Stimulated activated effector memory CD8-positive, alpha-beta T cell treated with anti-CD3 and anti-CD28 coated beads, Interleukin-12 subunit alpha, Interleukin-12 subunit beta, amount 100 ng/mL, for 72 hours (primary cell): ENCODE results near the gene BPGM.

Source experiments
- ATAC-seq: fragments of 150-1000 bp; cut with Tn5 transposase; 2 replicates; pipeline ENCODE4 v1.10.0; 2021
- DNase-seq, 2 donors: peaks; one replicate each; pipeline ENCODE4 v3.0.0; 2021 to 2022; ENCODE audit warnings: low spot score in 2 of 2
- H3K27ac Mint-ChIP-seq: one replicate; pipeline ENCODE4 v1.8.0; 2022; ENCODE audit warnings: mild to moderate bottlenecking, mixed read lengths
- H3K36me3 Mint-ChIP-seq: one replicate; pipeline ENCODE4 v1.8.0; 2022; ENCODE audit warnings: mild to moderate bottlenecking, mixed read lengths
- H3K4me1 Mint-ChIP-seq: one replicate; pipeline ENCODE4 v1.8.0; 2022; ENCODE audit warnings: mixed read lengths
- H3K4me3 Mint-ChIP-seq: one replicate; pipeline ENCODE4 v1.8.0; 2022; ENCODE audit warnings: mild to moderate bottlenecking, mixed read lengths
- H3K9me3 Mint-ChIP-seq: one replicate; pipeline ENCODE4 v1.8.0; 2022; ENCODE audit warnings: mixed read lengths

BPGM gene

DNA sequence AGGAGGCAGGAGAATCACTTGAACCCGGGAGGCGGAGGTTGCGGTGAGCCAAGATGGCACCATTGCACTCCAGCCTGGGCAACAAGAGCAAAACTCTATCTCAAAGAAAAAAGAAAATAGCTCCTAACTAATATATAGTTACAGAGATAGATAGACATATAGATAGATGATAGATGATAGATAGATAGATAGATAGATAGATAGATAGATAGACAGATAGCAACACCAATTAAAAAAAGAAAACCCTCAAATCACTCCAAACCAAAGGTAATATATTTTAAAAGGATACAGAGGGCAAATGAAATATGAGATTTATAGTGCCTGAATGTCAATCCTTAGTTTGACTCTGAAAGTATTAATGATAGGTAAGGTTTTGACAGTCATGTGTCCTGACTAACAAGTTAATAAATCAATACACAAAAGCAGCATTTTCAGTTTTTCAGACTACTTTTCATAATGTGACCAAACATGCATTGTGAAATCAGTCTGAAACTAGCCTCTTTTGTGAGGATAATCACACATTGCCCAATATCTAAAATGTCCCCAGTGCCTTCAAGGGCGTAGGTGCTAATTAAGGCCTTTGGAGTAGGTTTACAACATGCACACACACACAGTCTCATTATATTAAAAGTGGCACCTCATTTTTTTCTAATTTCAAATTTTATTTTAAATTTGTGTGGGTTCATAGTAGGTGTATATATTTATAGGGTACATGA lies 61.2 kb downstream of the BPGM start:
- no peak for DNase-seq
- peaks cover 17% of the 10 kb centered on the region for H3K4me1 Mint-ChIP-seq
- H3K27ac Mint-ChIP-seq = no peak overlapping the region
- ATAC-seq = no peak
- no peak overlapping the region for H3K4me3 Mint-ChIP-seq
- H3K9me3 Mint-ChIP-seq = no peaks in the 10 kb centered on the region
- no peaks in the 10 kb centered on the region for H3K36me3 Mint-ChIP-seq

DNA sequence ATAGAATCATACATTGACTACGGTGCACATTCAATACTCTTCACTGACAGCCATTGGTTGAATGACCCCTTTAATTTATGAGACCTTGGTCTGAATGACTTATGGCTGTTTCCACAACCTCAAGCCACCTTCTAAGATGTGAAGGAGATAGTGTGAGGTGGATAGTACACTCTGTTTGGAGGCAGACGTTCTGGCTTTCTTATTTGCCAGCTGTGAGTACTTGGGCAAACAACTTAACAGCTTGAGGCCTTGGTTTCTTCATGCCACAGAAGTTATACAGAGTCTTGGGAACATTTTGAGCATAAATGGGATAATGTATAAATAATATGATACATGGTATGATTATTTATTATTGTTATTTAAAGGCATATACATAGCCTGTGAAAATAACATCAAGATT lies 62.0 kb downstream of the BPGM start:
- ATAC-seq (no peak), DNase-seq (no peak)
- Mint-ChIP-seq H3K27ac (no peak overlapping the region), H3K4me1 (peaks cover 17% of the 10 kb centered on the region), H3K9me3 (no peaks in the 10 kb centered on the region), H3K36me3 (no peaks in the 10 kb centered on the region), H3K4me3 (no peak overlapping the region)

DNA sequence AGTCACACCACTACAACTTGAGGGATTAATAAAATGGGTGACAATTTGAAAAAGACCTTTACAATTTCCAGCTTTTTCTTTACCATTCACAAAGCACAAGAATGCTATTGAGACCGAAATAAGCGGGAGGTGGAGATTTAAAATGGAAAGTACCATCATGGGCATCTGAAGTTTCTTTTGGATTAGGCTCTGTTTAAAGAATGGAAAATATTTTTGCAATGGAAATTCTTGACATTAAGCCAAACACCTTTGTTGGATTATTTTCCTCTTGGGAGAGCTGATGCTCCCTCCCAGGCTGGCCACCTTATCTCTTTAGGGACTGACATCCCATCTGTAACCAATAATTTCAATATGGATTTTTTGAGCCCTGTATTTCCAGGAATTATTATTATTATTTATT lies 62.5 kb downstream of the BPGM start:
- ATAC-seq = no peak
- Mint-ChIP-seq H3K4me1 (peaks cover 17% of the 10 kb centered on the region), H3K9me3 (no peaks in the 10 kb centered on the region), H3K27ac (no peak overlapping the region), H3K36me3 (no peaks in the 10 kb centered on the region), H3K4me3 (no peak overlapping the region)
- no peak for DNase-seq

DNA sequence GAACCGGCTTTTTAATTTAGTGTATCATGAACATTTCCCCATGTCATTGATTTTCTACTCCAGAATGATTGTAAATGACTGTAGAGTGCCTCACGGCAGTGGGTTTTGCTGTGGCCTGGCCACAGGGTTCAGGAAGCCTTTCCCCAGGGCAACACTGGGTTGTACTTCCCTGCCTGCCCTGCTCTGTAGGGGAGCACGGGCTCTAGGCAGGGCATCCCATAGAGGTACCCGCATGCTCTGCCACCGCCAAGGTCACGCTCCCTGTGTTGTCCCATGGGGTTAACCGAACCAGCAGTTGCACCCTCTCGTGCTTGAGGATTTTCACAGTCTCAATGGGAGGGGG lies 63.8 kb downstream of the BPGM start:
- H3K4me1 Mint-ChIP-seq = peaks cover 17% of the 10 kb centered on the region
- H3K27ac Mint-ChIP-seq = peak overlapping the region; percentile 87
- DNase-seq (no peak), ATAC-seq (peak; percentile 34)
- no peaks in the 10 kb centered on the region for H3K36me3 Mint-ChIP-seq
- peak overlapping the region; percentile 48 for H3K4me3 Mint-ChIP-seq
- H3K9me3 Mint-ChIP-seq = no peaks in the 10 kb centered on the region

DNA sequence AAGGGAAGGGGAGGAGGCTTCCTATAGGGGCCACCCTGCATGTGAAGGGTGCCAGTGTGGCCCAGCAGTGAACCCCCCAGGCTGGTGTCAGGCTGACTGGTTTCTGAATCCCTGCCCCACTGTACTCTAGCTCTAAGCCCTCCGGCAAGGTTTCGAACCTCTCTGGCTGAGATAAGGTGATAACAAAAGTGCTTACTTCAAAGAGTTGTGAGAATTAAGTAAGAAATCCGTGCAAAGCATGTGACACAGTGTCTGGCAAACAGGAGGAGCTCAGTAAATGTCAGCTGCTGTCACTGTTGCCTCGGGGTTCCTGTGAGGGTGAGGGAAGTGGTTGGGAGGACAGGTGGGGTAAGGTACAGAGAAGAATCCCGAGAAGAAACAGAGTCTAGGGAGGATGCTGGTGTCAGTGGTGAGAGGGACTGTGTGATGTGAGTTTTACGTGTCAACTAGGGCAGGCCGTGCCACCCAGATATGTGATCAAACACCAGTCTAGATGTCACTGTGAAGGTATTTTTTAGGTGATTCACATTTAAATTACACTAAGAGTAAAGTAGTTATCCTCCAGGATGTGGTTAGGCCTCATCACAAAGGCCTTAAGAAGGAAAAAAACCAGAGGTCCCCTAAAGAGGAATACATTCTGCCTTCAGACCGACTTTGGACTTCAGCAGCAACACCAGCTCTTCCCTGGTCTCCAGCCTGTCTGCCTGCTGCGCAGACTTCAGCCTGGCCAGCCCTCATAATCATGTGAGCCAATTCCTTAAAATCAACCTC lies 64.4 kb downstream of the BPGM start:
- H3K4me3 Mint-ChIP-seq = peak overlapping the region; percentile 48
- no peaks in the 10 kb centered on the region for H3K9me3 Mint-ChIP-seq
- peak; percentile 97 for ATAC-seq

DNA sequence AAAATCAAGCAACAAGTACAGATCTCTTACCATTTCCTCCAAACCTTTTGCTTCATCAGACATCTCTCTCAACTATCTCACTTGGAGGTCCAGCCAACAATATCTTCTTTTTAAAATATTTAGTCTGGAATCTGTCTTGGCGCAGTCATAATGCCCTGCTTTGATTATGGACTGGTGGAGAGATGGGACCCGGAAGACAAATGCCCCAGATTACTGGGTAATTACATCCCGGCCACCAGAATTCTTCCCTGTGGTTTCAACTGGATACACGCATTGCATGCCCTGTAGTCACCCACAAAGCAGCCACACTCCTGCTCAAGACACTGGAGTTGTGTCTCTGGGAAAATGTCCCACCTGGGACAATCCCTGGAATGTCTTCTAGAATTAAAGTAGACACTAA lies 65.5 kb downstream of the BPGM start:
- no peaks in the 10 kb centered on the region for H3K9me3 Mint-ChIP-seq
- H3K4me1 Mint-ChIP-seq = peaks cover 17% of the 10 kb centered on the region
- peak overlapping the region; percentile 48 for H3K4me3 Mint-ChIP-seq
- DNase-seq = no peak
- no peaks in the 10 kb centered on the region for H3K36me3 Mint-ChIP-seq
- H3K27ac Mint-ChIP-seq = no peak overlapping the region
- no peak for ATAC-seq

More for the DNA sequence above, 64.4 kb downstream of the BPGM start:
- DNase-seq = peak in 1 of 2 donors; percentile 58
- H3K27ac Mint-ChIP-seq = peak overlapping the region; percentile 87
- H3K36me3 Mint-ChIP-seq = no peaks in the 10 kb centered on the region
- peaks cover 17% of the 10 kb centered on the region for H3K4me1 Mint-ChIP-seq

DNA sequence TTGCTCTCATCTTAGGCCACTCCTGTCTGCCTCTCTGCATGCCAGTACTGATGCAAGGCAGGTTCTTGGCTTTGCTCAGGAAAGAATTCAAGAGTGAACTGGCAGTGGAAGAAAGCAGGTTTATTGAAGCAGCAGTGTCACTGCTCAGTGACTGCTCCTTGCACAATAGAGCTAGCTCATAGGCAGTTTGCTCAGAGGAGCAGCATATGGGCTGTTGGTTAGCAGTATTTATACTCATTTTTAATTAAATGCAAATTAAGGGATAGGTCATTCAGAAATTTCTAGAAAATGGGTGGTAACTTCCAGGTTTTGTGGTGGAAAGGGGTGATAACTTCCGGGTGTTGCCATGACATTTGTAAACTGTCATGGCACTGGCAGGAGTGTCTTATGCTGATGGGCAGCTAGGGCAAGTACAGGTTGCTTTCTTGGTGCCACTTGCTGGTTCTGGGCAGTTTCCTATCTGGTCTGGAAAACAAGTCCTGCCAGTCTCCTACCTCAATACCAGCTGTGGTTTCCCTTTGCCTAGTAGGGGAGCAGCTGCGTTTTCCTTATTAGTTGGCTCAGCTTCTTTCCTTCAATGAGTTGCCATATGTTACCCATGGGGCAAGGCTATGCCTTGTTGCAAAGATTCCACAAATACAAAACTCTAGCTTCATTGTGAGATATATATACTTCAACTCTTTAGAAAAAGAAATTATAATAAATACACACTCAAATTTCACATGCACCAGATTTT lies 68.0 kb downstream of the BPGM start:
- ATAC-seq (no peak), DNase-seq (no peak)
- no peaks in the 10 kb centered on the region for H3K36me3 Mint-ChIP-seq
- no peak overlapping the region for H3K27ac Mint-ChIP-seq
- peaks cover 17% of the 10 kb centered on the region for H3K4me1 Mint-ChIP-seq
- no peaks in the 10 kb centered on the region for H3K9me3 Mint-ChIP-seq
- H3K4me3 Mint-ChIP-seq = no peak overlapping the region

DNA sequence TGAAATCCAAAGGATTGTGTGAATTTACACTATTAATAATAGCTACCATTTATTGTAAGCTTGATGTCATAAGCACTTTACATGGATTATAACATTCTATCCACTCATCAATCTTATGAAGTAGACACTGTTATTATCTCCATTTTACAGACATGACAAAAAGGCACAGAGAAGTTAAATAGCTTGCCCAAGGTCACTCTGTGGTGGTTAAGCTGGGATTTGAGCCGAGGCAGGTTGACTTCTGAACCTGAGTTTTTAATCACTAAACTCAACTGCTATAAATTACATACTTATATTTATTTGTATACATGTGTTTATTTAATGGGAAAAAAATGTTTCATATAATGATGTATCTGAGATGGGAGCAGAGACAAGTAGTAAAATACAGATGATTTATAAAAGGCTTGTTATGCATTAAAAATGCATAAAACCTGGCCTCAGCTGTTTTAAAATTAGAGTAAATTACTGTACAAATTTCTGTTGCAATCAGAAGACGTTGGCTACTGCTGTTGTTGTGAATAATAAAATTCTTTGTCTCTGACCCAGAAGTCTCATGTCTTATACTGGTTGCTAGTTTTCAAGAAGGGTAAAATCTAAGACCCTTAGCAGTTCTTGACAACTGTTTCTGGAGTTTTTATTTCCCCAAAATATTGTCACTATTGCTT lies 71.7 kb downstream of the BPGM start:
- no peaks in the 10 kb centered on the region for H3K36me3 Mint-ChIP-seq
- no peaks in the 10 kb centered on the region for H3K4me1 Mint-ChIP-seq
- DNase-seq (no peak), ATAC-seq (no peak)
- H3K9me3 Mint-ChIP-seq = no peaks in the 10 kb centered on the region
- H3K27ac Mint-ChIP-seq = no peak overlapping the region
- H3K4me3 Mint-ChIP-seq = no peak overlapping the region

DNA sequence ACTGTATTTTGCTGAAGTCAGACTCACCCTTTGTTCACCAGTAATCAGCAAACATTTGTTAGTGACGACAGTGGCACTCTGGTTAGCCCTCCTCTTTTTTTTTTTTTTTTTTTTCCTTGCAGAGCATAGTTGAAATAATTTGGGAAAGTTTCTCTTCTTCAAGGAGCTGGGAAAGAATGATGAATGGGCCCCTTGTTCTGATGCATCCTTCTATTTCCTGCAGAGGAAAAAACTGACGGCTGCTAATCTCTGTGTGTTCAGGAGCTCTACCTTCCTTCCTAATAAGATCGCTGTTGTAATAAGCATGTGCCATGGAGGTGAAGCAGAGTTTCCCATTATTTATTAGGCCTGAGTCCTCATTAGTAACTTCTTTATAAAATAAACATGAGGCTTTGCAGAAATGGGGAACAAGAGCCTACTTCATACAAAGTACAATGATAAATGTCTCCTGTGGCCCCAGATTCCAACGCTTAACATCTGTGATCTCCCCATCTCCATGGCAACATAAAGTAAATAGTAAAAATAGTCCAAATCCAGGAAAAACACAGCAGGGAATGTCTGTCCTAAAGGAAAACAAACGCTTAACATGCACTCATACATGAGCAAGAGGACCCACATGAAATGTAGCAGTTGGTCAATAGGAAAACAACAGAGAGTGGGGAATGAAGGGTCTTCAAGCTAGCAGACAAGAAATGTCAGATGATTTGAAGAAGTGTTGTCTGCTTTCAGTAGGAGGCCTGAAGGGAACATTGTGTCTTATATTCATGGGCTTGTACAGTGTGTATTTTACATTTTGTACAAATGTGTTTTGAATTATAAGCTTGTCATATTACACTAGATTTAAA lies 73.7 kb downstream of the BPGM start:
- peaks cover 7% of the 10 kb centered on the region for H3K4me1 Mint-ChIP-seq
- no peak for ATAC-seq
- H3K36me3 Mint-ChIP-seq = no peaks in the 10 kb centered on the region
- no peaks in the 10 kb centered on the region for H3K9me3 Mint-ChIP-seq
- no peak overlapping the region for H3K4me3 Mint-ChIP-seq
- no peak for DNase-seq
- no peak overlapping the region for H3K27ac Mint-ChIP-seq

DNA sequence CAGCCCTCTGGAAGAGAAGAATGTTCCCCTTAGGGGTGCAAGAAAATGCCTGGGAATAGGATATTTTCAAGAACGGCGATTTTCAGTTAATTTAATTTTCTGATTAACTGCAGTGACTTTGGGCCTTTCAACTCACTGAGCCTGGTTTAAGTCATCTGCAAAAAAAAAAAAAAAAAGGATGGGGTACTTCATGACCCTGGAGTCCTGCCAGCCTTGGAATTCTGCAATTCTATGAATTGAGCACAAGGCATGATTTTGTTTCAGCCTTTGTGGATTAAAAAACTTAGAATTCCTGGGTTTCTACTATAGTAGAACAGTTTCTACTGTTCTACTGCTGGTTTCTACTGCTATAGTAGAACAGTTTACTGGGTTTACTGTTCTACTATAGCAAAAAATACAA lies 74.5 kb downstream of the BPGM start:
- H3K4me3 Mint-ChIP-seq = no peak overlapping the region
- no peaks in the 10 kb centered on the region for H3K36me3 Mint-ChIP-seq
- DNase-seq (no peak), ATAC-seq (no peak)
- no peaks in the 10 kb centered on the region for H3K9me3 Mint-ChIP-seq
- H3K4me1 Mint-ChIP-seq = peaks cover 7% of the 10 kb centered on the region
- no peak overlapping the region for H3K27ac Mint-ChIP-seq

DNA sequence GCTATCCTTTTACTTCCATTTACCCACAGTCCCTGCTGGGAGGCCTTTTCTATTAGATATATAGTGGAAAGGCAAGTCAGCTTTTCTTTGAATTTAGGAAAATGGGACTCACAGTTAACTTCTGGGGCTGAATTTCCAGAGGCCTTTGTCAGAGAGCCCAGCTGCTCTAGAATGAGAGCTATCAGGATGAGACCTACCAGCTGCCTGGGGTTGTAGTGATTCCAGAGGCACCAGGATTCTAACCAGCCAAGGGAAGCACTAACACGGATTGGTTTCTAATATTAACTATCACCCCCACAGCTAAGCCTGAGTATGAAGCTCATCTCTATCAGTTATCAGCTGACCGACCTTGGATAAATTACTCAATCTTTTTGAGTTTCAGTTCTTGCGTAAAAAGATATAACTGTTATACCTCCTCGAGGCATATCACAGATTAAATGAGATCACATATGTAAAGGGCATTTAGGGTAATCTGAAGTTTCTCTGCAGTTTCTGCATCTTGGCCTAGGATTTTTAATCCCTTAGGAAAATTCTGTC lies 76.2 kb downstream of the BPGM start:
- Mint-ChIP-seq H3K4me1 (peaks cover 7% of the 10 kb centered on the region), H3K4me3 (no peak overlapping the region), H3K36me3 (no peaks in the 10 kb centered on the region), H3K9me3 (no peaks in the 10 kb centered on the region), H3K27ac (no peak overlapping the region)
- ATAC-seq (no peak), DNase-seq (no peak)

DNA sequence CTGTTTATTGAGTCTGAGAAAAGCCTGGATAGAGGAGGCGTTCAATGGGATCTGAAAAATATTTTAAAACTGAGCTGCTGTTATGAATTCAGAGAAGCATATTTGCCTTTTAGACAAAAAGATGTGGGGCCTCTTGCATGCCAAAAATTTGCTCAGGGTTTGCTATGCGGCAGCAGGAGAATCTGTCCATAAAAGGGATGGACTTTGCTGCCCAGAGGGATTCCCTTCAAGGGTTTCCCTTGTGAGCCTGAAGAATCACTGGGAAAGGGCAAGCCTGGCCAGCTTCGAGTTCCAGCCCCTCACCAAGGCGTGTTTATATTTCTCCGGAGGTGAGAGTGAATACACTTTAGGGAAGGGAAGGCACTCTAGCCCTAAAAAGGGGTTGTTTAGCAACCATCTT lies 77.2 kb downstream of the BPGM start:
- H3K4me3 Mint-ChIP-seq = no peak overlapping the region
- no peaks in the 10 kb centered on the region for H3K9me3 Mint-ChIP-seq
- no peaks in the 10 kb centered on the region for H3K36me3 Mint-ChIP-seq
- ATAC-seq = no peak
- H3K27ac Mint-ChIP-seq = peak overlapping the region; percentile 9
- DNase-seq = no peak
- peaks cover 7% of the 10 kb centered on the region for H3K4me1 Mint-ChIP-seq

DNA sequence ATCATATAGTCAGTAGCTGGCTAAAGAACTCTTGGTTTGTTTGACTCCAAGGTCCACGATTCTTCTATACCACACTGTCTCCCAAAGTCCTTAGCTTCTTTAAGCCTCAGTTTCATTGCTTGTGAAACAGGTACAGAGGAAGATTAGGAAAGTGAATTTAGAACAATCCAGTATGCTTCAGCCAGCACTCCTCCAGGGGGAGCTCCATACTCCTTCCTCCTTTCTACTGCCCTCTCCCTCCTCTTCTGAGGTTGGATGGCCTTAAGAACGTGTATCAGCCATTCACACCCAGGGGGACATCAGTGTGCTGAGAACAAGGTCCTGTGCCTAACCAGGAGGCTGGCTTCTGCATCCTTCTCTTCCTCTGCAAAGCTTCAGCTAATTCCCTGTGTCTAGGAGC lies 78.0 kb downstream of the BPGM start:
- ATAC-seq (peak; percentile 56), DNase-seq (no peak)

DNA sequence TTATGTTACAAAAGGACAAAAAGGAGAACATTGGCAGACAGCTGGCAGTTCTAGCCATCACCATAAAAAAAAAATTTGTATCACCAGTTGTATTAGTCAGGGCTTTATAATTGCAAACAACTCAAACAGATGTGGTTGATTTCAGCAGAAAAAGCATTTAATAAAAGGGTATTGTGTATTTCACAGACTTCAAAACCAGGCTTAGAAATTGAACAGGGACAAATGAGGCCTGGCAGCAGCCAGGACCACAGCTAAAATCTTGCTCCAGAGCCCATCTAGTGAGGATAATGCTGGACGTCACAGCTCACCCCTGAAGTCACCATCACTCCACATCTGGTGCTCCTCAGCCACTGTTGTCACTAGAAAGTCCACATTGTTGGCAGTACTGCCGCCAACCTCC lies 79.9 kb downstream of the BPGM start:
- ATAC-seq = no peak
- Mint-ChIP-seq H3K27ac (no peak overlapping the region), H3K9me3 (no peaks in the 10 kb centered on the region), H3K36me3 (peaks cover 4% of the 10 kb centered on the region), H3K4me1 (peaks cover 16% of the 10 kb centered on the region), H3K4me3 (no peak overlapping the region)
- DNase-seq = no peak

More for the DNA sequence above, 78.0 kb downstream of the BPGM start:
- Mint-ChIP-seq H3K36me3 (no peaks in the 10 kb centered on the region), H3K9me3 (no peaks in the 10 kb centered on the region), H3K4me1 (peaks cover 7% of the 10 kb centered on the region), H3K27ac (peak overlapping the region; percentile 9), H3K4me3 (no peak overlapping the region)
